Esophagus squamous epithelium (tissue), 5 donors: ENCODE measurements around the gene ZNF185. TPM values are rescaled to one million over a fixed set of nuclear protein-coding genes. Genes with fewer than 3 reads are reported as not detected.

Experiments used
- DNase-seq: peaks from one replicate; lab custom pipeline; 2025; lab: John Stamatoyannopoulos, UW
- H3K27ac ChIP-seq, 4 donors: fragments of 200-600 bp; sonication (generic); one replicate each; pipeline ENCODE4 v1.5.1; 2016 to 2019; ENCODE audit warnings: mild to moderate bottlenecking in 1 of 4
- H3K27me3 ChIP-seq, 4 donors: fragments of 200-600 bp; sonication (generic); 1 replicate in 3 of 4; 2 replicates in 1 of 4; pipeline versions ENCODE4 v1.5.1 to v1.6.0; 2017 to 2021; ENCODE audit warnings: antibody characterized with exemption in 1 of 4
- H3K36me3 ChIP-seq, 3 donors: fragments of 200-600 bp; sonication (generic); one replicate each; pipeline ENCODE4 v1.5.1; 2016 to 2019
- H3K4me1 ChIP-seq, 3 donors: fragments of 200-600 bp; sonication (generic); one replicate each; pipeline ENCODE4 v1.5.1; 2017 to 2019
- H3K4me3 ChIP-seq, 4 donors: fragments of 200-600 bp; sonication (generic); 1 replicate in 3 of 4; 2 replicates in 1 of 4; pipeline ENCODE4 v1.5.1; 2016 to 2019; ENCODE audit warnings: mild to moderate bottlenecking in 2 of 4, moderate library complexity in 1 of 4
- H3K9me3 ChIP-seq, 3 donors: fragments of 200-600 bp; sonication (generic); one replicate each; pipeline ENCODE4 v1.5.1; 2016 to 2019
- POLR2A ChIP-seq, 4 donors: fragments of 450-650 bp; IDR thresholded peaks; one replicate each; pipeline ENCODE4 v1.6.1; 2017; ENCODE audit warnings: antibody characterized with exemption in 4 of 4, mild to moderate bottlenecking in 4 of 4, moderate library complexity in 3 of 4
- WGBS, 2 donors: methylation state at CpG; one replicate each; pipeline ENCODE4 v1.1.5; 2018; 5-methylcytosine and 5-hydroxymethylcytosine counted together
- intact Hi-C: fragments of 100-400 bp; cut with DNase I; formaldehyde crosslinking; loops from one replicate; pipeline ENCODE4 v1.15.0; 2022
- total RNA-seq, 4 donors: library from RNA; depleted of rRNA; stranded (reverse); fragments of >200 nt; gene quantifications; one replicate each; pipeline ENCODE4 v1.1.0, GENCODE V29; 2016
- TF ChIP-seq, protein P1 (sequence below), 6 experiments: fragments of 450-650 bp in 4 of 6; fragments of 200-600 bp in 2 of 6; sonication (generic) in 2 of 6; IDR thresholded peaks; one replicate each; pipeline ENCODE4 v1.5.1; 2016 to 2019; ENCODE audit warnings: antibody characterized with exemption in 6 of 6, mild to moderate bottlenecking in 4 of 6, moderate library complexity in 4 of 6
- donor health status: DM: yes; HTN: yes; CAD: no.

Gene ZNF185
- total RNA-seq, 4 donors from 2014 or later, result 205 to 470 (median 259) TPM

DNA sequence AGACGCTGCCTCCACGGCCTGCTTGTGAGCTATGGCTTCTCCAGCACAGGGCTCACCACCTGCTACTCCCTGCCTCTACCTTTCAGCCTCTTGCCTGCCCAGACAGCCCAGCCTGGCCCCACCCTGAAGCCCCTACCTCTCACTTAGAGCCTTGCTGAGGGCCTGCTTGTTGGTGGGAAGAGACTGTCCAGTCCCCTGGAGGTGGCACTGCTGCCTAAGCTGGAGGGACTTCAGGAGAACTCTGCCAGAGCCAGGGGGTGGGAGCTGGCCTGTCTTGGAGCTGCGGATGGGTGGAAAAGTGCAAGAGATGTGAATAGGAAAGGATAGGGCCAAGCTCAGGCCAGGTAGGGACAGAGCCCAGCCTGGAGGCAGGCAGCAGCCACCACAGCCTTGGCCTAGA, 2.7 kb upstream of the ZNF185 start:
- Histone ChIP-seq H3K27ac (peak overlapping the region; percentile 59 to 90 (median 86)), H3K9me3 (no peaks in the 10 kb centered on the region), H3K27me3 (peaks cover 0 to 5% (median 0%) of the 10 kb centered on the region in 4 donors), H3K4me1 (peaks cover 17 to 63% (median 22%) of the 10 kb centered on the region in 3 donors), H3K36me3 (no peaks in the 10 kb centered on the region), H3K4me3 (no peak overlapping the region)
- intact Hi-C loops, result no loop called here
- DNase-seq, result no peak
- 40% methylated on average over 1 of the region's 3 CpGs; no CpG with 5 or more reads in 1 of the 2 donors for WGBS, 2 donors
- no peak for TF ChIP-seq POLR2A (IDR thresholded peaks at IDR 0.05)
- TF ChIP-seq, protein P1, sequence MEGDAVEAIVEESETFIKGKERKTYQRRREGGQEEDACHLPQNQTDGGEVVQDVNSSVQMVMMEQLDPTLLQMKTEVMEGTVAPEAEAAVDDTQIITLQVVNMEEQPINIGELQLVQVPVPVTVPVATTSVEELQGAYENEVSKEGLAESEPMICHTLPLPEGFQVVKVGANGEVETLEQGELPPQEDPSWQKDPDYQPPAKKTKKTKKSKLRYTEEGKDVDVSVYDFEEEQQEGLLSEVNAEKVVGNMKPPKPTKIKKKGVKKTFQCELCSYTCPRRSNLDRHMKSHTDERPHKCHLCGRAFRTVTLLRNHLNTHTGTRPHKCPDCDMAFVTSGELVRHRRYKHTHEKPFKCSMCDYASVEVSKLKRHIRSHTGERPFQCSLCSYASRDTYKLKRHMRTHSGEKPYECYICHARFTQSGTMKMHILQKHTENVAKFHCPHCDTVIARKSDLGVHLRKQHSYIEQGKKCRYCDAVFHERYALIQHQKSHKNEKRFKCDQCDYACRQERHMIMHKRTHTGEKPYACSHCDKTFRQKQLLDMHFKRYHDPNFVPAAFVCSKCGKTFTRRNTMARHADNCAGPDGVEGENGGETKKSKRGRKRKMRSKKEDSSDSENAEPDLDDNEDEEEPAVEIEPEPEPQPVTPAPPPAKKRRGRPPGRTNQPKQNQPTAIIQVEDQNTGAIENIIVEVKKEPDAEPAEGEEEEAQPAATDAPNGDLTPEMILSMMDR (IDR thresholded peaks at IDR 0.05), result peak in 1 of 6 experiments; percentile 4

DNA sequence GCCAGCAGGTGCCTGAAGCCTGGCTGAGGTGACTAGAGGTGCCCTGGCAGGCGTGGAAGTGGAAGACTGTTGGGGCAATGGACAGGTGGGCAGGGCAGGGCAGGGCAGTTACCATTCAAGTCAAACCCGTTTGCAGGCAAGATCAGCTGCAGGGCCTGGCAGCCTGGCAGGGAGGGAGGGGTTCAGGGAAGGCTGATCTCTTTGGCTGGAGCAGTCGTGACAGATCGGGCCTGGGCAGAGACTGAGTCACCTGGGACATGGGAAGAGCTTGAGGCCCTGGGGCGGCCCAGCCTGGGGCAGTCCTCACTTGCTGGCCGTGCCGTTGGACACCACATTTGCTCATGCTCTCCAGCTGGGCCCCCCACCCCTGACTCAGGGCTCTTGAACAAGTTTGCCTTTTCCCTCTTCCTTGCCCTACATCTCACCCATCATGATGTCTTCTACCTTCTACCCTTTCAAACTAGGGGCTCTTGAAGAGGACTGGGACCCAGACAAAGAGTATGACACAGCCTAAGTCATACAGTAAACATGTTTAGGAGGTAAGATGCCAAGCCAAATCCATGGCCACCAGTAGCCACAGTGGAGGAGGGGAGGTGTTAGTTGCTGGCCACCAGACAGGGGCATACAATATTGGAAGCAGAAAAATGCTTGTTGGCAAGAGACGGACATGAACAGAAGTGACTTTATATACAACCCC, 2.0 kb upstream of the ZNF185 start:
- intact Hi-C loops, result no loop called here
- no peak for DNase-seq
- H3K4me1 ChIP-seq, result peaks cover 17 to 70% (median 22%) of the 10 kb centered on the region in 3 donors
- TF ChIP-seq, protein P1 (IDR thresholded peaks at IDR 0.05), result no peak
- no peak for TF ChIP-seq POLR2A (IDR thresholded peaks at IDR 0.05)
- no peaks in the 10 kb centered on the region for H3K9me3 ChIP-seq
- H3K27ac ChIP-seq, result peak overlapping the region; percentile 59 to 90 (median 86)
- H3K36me3 ChIP-seq, result no peaks in the 10 kb centered on the region
- peaks cover 0 to 5% (median 0%) of the 10 kb centered on the region in 4 donors for H3K27me3 ChIP-seq
- 40 to 69% methylated on average over 2 to 7 of the region's 8 CpGs for WGBS, 2 donors
- no peak overlapping the region for H3K4me3 ChIP-seq

GRCh38 chrX:152896450-152896849, 1.4 kb upstream of the ZNF185 start:
- Histone ChIP-seq H3K9me3 (no peaks in the 10 kb centered on the region), H3K36me3 (no peaks in the 10 kb centered on the region), H3K27ac (peak overlapping the region; percentile 70 to 90 (median 86)), H3K4me1 (peaks cover 17 to 74% (median 22%) of the 10 kb centered on the region in 3 donors), H3K27me3 (peaks cover 0 to 5% (median 0%) of the 10 kb centered on the region in 4 donors), H3K4me3 (no peak overlapping the region)
- intact Hi-C loops, result no loop called here
- TF ChIP-seq POLR2A (IDR thresholded peaks at IDR 0.05), result no peak
- TF ChIP-seq, protein P1 (IDR thresholded peaks at IDR 0.05), result no peak
- no peak for DNase-seq
- 10 to 96% methylated on average over 2 to 5 of the region's 8 CpGs for WGBS, 2 donors

DNA sequence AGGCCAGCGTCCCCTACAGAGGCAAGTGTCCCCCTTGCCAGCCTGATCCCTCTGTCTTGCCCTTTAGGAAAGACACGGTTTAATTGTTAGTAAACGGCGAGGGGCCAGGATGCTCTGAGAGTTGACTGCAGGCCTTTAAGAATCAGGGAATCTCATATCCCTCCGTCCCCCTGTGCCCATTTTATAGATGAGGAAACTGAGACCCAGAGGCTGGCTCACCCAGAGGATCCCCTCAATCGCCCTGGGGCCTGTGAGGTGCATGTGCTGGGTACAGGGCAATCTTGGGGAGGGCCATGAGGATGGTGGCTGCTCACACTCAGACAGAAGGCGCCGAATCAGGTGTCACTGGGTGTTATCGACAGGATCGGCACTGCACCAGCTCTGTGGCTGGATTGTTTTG, 575 bp downstream of the ZNF185 start:
- TF ChIP-seq, protein P1 (IDR thresholded peaks at IDR 0.05), result no peak
- no peak for TF ChIP-seq POLR2A (IDR thresholded peaks at IDR 0.05)
- intact Hi-C loops, result no loop called here
- peaks cover 12 to 80% (median 16%) of the 10 kb centered on the region in 3 donors for H3K4me1 ChIP-seq
- WGBS, 2 donors, result 77% methylated on average over 6 of the region's 10 CpGs; no CpG with 5 or more reads in 1 of the 2 donors
- peak overlapping the region; percentile 70 to 90 (median 78) for H3K27ac ChIP-seq
- DNase-seq, result no peak
- H3K9me3 ChIP-seq, result no peaks in the 10 kb centered on the region
- peak overlapping the region; percentile 43 to 61 (median 50) for H3K4me3 ChIP-seq
- H3K36me3 ChIP-seq, result no peaks in the 10 kb centered on the region
- H3K27me3 ChIP-seq, result peaks cover 0 to 5% (median 0%) of the 10 kb centered on the region in 4 donors
